ENCODE measurements around the gene ANO2. TPM values are rescaled to one million over a fixed set of nuclear protein-coding genes. Genes with fewer than 3 reads are reported as not detected.

ANO2 gene
- total and polyA plus RNA-seq, 2 experiments from 2014 or later = 2.3 to 4.6 TPM

- Mint-ChIP-seq H3K36me3 (ENCODE audit: low read depth) (no peaks in the 10 kb centered on the region), H3K4me3 (no peak overlapping the region), H3K4me1 (peaks cover 4% of the 10 kb centered on the region; the same call in 1 of the 3 replicates), H3K9me3 (no peaks in the 10 kb centered on the region), H3K27me3 (ENCODE audit: insufficient read depth, low read depth, poor library complexity) (peaks cover 4% of the 10 kb centered on the region), H3K27ac (no peak overlapping the region)
- Histone ChIP-seq H3F3A (replicated peaks; ENCODE audit: low read depth) (no peaks in the 10 kb centered on the region), H3K4me1 (ENCODE audit: insufficient read depth) (no peaks in the 10 kb centered on the region), H2AFZ (no peak overlapping the region), H3K4me3 (no peak overlapping the region), H3K4me2 (no peak overlapping the region), H3K79me2 (replicated peaks; ENCODE audit: insufficient read depth) (no peaks in the 10 kb centered on the region), H4K20me1 (replicated peaks; ENCODE audit: insufficient read depth) (no peaks in the 10 kb centered on the region), H3K9me2 (ENCODE audit: insufficient read depth) (peaks cover 10% of the 10 kb centered on the region; the same call in 1 of the 2 replicates), H3K27ac (ENCODE audit: low read depth) (no peak overlapping the region), H3K36me3 (ENCODE audit: insufficient read depth) (no peaks in the 10 kb centered on the region), H3K27me3 (ENCODE audit: insufficient read depth) (no peaks in the 10 kb centered on the region)
- DNase-seq (ENCODE audit: low spot score) (no peak), ATAC-seq (no peak)
- TF ChIP-seq ZNF462 (CRISPR knock-in tag; IDR thresholded peaks at IDR 0.05) = no peak
- TF ChIP-seq EZH2 (IDR thresholded peaks at IDR 0.05; ENCODE audit: low read depth, unreplicated experiment) = no peak
- no peak for TF ChIP-seq JUNB (IDR thresholded peaks at IDR 0.05; ENCODE audit: unreplicated experiment)
- TF ChIP-seq NANOG (IDR thresholded peaks at IDR 0.05; ENCODE audit: borderline replicate concordance) = no peak
- TF ChIP-seq CREB1 (CRISPR knock-in tag; IDR thresholded peaks at IDR 0.05; ENCODE audit: low read depth) = no peak
- TF ChIP-seq ETS1 (IDR thresholded peaks at IDR 0.05) = no peak
- no peak for TF ChIP-seq ZNF114 (CRISPR knock-in tag; IDR thresholded peaks at IDR 0.05)
- no peak for TF ChIP-seq STAT1 (IDR thresholded peaks at IDR 0.05; ENCODE audit: unreplicated experiment)
- TF ChIP-seq CTCF (conservative IDR thresholded peaks at IDR 0.05; ENCODE audit: low read depth in 2 of 2) = no peak
- no peak for TF ChIP-seq POLR2AphosphoS5 (IDR thresholded peaks at IDR 0.05; ENCODE audit: low read depth)
- no peak for TF ChIP-seq EZH2phosphoT487 (IDR thresholded peaks at IDR 0.05; ENCODE audit: unreplicated experiment)
- no peak for TF ChIP-seq REST (IDR thresholded peaks at IDR 0.05; ENCODE audit: unreplicated experiment)
- no peak for TF ChIP-seq ZNF331 (CRISPR knock-in tag; IDR thresholded peaks at IDR 0.05; ENCODE audit: low read depth)
Observed at GRCh38 chr12:5575232-5575631, 369.8 kb downstream of the ANO2 start.

Data from GM23338 (cell line).